B cell (primary cell): ENCODE data around the gene CCDC102A. TPM values are rescaled to one million over a fixed set of nuclear protein-coding genes. Genes with fewer than 3 reads are reported as not detected.

Experiments
- ATAC-seq: fragments of 200-7000 bp; cut with Tn5 transposase; one replicate; pipeline ENCODE4 v1.10.0; 2021; ENCODE audit warnings: low read depth, mild to moderate bottlenecking, moderate number of reproducible peaks, moderate library complexity
- CTCF ChIA-PET: fragments of 350-600 bp; sonication (Branson Sonifier 250); formaldehyde crosslinking; loops from one replicate; lab custom pipeline; 2021; ENCODE audit warnings: antibody characterized with exemption, inconsistent platforms; lab: Charles Lee
- POLR2A ChIA-PET: fragments of 350-600 bp; sonication (Branson Sonifier 250); formaldehyde crosslinking; loops from one replicate; lab custom pipeline; 2021; ENCODE audit warnings: antibody characterized with exemption; lab: Charles Lee
- DNase-seq: peaks from one replicate; pipeline ENCODE4 v3.0.0; 2013
- H2AFZ ChIP-seq: 2 replicates; pipeline ENCODE4 v1.6.1; 2012; ENCODE audit warnings: mild to moderate bottlenecking, low read depth, low read length; ENCODE audit not compliant: insufficient read depth, poor library complexity, severe bottlenecking
- H3K27ac ChIP-seq, 2 donors: 1 replicate in 1 of 2; 2 replicates in 1 of 2; pipeline ENCODE4 v1.5.1; 2012 to 2013; ENCODE audit warnings: low read length in 2 of 2, mild to moderate bottlenecking in 2 of 2, moderate library complexity in 1 of 2
- H3K27me3 ChIP-seq, 4 experiments: fragments of 200-600 bp in 1 of 4; sonication (generic) in 1 of 4; replicated peaks in 1 of 4; 1 replicate in 2 of 4; 2 replicates in 2 of 4; pipeline versions ENCODE4 v1.6.1 to v1.7.0; 2013 to 2016; ENCODE audit warnings: low read length in 3 of 4, mild to moderate bottlenecking in 2 of 4, mixed read lengths in 1 of 4, moderate library complexity in 1 of 4; ENCODE audit not compliant: insufficient read depth in 4 of 4, control insufficient read depth in 3 of 4; ENCODE audit errors: control extremely low read depth in 1 of 4
- H3K36me3 ChIP-seq, 2 experiments: replicated peaks in 1 of 2; 1 replicate in 1 of 2; 2 replicates in 1 of 2; pipeline versions ENCODE4 v1.6.1 to v1.7.1; 2013; ENCODE audit warnings: low read length in 1 of 2; ENCODE audit not compliant: insufficient read depth in 2 of 2, control insufficient read depth in 1 of 2; ENCODE audit errors: control extremely low read depth in 1 of 2, extremely low read depth in 1 of 2
- H3K4me1 ChIP-seq, 2 donors: fragments of 200-600 bp in 1 of 2; sonication (generic) in 1 of 2; 1 replicate in 1 of 2; 2 replicates in 1 of 2; pipeline versions ENCODE4 v1.5.1 to v1.6.1; 2013 to 2017; ENCODE audit warnings: low read length in 2 of 2; ENCODE audit not compliant: control insufficient read depth in 2 of 2, insufficient read depth in 2 of 2
- H3K4me2 ChIP-seq: replicated peaks from 2 replicates; pipeline ENCODE3; 2012; ENCODE audit warnings: mild to moderate bottlenecking, low read depth, low read length; ENCODE audit not compliant: poor library complexity, severe bottlenecking
- H3K4me3 ChIP-seq, 5 experiments: fragments of 200-600 bp in 1 of 5; sonication (generic) in 1 of 5; 1 replicate in 3 of 5; 2 replicates in 2 of 5; pipeline versions ENCODE4 v1.5.1 to v1.7.0; 2011 to 2016; ENCODE audit warnings: low read length in 4 of 5, mild to moderate bottlenecking in 4 of 5, low read depth in 2 of 5, control low read depth in 1 of 5, moderate library complexity in 1 of 5; ENCODE audit not compliant: insufficient read depth in 1 of 5; ENCODE audit errors: control extremely low read depth in 1 of 5, extremely low read depth in 1 of 5
- H3K79me2 ChIP-seq: fragments of 200-600 bp; sonication (generic); one replicate; pipeline ENCODE4 v1.6.0; 2016; ENCODE audit warnings: low read length; ENCODE audit not compliant: control insufficient read depth, insufficient read depth
- H3K9ac ChIP-seq: fragments of 200-600 bp; sonication (generic); 2 replicates; pipeline ENCODE4 v1.6.1; 2017; ENCODE audit warnings: mild to moderate bottlenecking, low read length, moderate library complexity
- H3K9me3 ChIP-seq, 3 donors: one replicate each; pipeline versions ENCODE4 v1.6.1 to v1.7.1; 2013; ENCODE audit warnings: low read length in 2 of 3; ENCODE audit not compliant: control insufficient read depth in 2 of 3, insufficient read depth in 1 of 3; ENCODE audit errors: control extremely low read depth in 1 of 3
- H4K20me1 ChIP-seq: 2 replicates; pipeline ENCODE4 v1.6.0; 2012; ENCODE audit warnings: mild to moderate bottlenecking, low read length; ENCODE audit not compliant: insufficient read depth, control insufficient read depth, poor library complexity, severe bottlenecking
- H3K27ac Mint-ChIP-seq: one replicate; pipeline ENCODE4 v1.8.0; 2021; ENCODE audit warnings: mixed read lengths
- H3K27me3 Mint-ChIP-seq: one replicate; pipeline ENCODE4 v1.8.0; 2021; ENCODE audit warnings: mixed read lengths
- H3K4me1 Mint-ChIP-seq: one replicate; pipeline ENCODE4 v1.8.0; 2021; ENCODE audit warnings: mixed read lengths
- H3K4me3 Mint-ChIP-seq: one replicate; pipeline ENCODE4 v1.8.0; 2021; ENCODE audit warnings: mixed read lengths
- H3K9me3 Mint-ChIP-seq: one replicate; pipeline ENCODE4 v1.8.0; 2022; ENCODE audit warnings: mixed read lengths; ENCODE audit not compliant: insufficient read depth
- CTCF ChIP-seq: fragments of 200-600 bp; IDR thresholded peaks from one replicate; pipeline ENCODE4 v1.8.0; 2022; ENCODE audit warnings: antibody characterized with exemption, mild to moderate bottlenecking
- EZH2 ChIP-seq: IDR thresholded peaks from 2 replicates; pipeline ENCODE4 v1.6.1; 2012; ENCODE audit warnings: borderline replicate concordance, low read depth, mild to moderate bottlenecking, moderate library complexity, low read length; ENCODE audit not compliant: insufficient read depth, poor library complexity, severe bottlenecking
- WGBS: methylation state at CpG from one replicate; pipeline ENCODE4 v1.1.5; 2013; ENCODE audit warnings: missing lambda C conversion rate; ENCODE audit not compliant: insufficient coverage; 5-methylcytosine and 5-hydroxymethylcytosine counted together
- intact Hi-C: fragments of 100-400 bp; cut with micrococcal nuclease; formaldehyde crosslinking; loops from one replicate; pipeline ENCODE4 v1.10.0; 2022
- polyA plus RNA-seq: library from polyadenylated mRNA; depleted of rRNA; stranded (reverse); fragments of >200 nt; gene quantifications from 2 replicates; pipeline ENCODE4 v1.2.3, GENCODE V29; 2012
- total RNA-seq, 2 donors: library from RNA; stranded (reverse); fragments of 120-200 nt in 1 of 2; gene quantifications; 1 replicate in 1 of 2; 2 replicates in 1 of 2; pipeline versions ENCODE4 v1.2.3 to v1.2.4, GENCODE V29; 2013 to 2022

The CCDC102A gene
- total and polyA plus RNA-seq, 2 donors (not counting 1 experiment from before 2014, with no cell fraction given): 14.5 to 14.7 TPM

- H3K4me1 ChIP-seq: peaks cover 14 to 17% of the 10 kb centered on the region in 2 donors
- 98% methylated on average over 28 of the region's 31 CpGs for WGBS
- no peaks in the 10 kb centered on the region for H3K27me3 ChIP-seq
- no peaks in the 10 kb centered on the region for H4K20me1 ChIP-seq
- no peak overlapping the region for H3K4me3 Mint-ChIP-seq
- H3K9me3 Mint-ChIP-seq: no peaks in the 10 kb centered on the region
- peaks cover 0 to 19% of the 10 kb centered on the region in 2 experiments for H3K36me3 ChIP-seq
- peaks cover 21% of the 10 kb centered on the region for H3K4me1 Mint-ChIP-seq
- TF ChIP-seq EZH2 (no peak), CTCF (no peak)
- no peak for ATAC-seq
- H2AFZ ChIP-seq: no peak overlapping the region
- no peak overlapping the region for H3K9ac ChIP-seq
- no peak overlapping the region for H3K4me3 ChIP-seq
- ChIA-PET CTCF (interaction anchor here (0.6 to 7.8 kb wide), 13 partner anchors 10 to 217 kb away, joined by 3 to 111 read pairs (median 14); partner anchors contain the start of genes ADGRG5 and CCDC102A), POLR2A (interaction anchor here (0.8 to 1.3 kb wide), 2 partner anchors 59 to 101 kb away, joined by 3 to 4 read pairs; no protein-coding TSS in a partner anchor)
- H3K79me2 ChIP-seq: peaks cover 13% of the 10 kb centered on the region
- H3K27ac ChIP-seq: no peak overlapping the region
- intact Hi-C loops: no loop called here
- no peaks in the 10 kb centered on the region for H3K27me3 Mint-ChIP-seq
- no peak overlapping the region for H3K27ac Mint-ChIP-seq
- DNase-seq: no peak
- no peak overlapping the region for H3K4me2 ChIP-seq
- H3K9me3 ChIP-seq: peaks cover 0 to under 1% (median 0%) of the 10 kb centered on the region in 3 donors
Measured at GRCh38 chr16:57517397-57518367, 18.7 kb downstream of the CCDC102A start.
